Gastrocnemius medialis (tissue), 4 donors: ENCODE results near the gene CHRM4. TPM values are rescaled to one million over a fixed set of nuclear protein-coding genes. Genes with fewer than 3 reads are reported as not detected.

ENCODE experiments used
- ATAC-seq, 2 donors: fragments of 150-250 bp; one replicate each; pipeline ENCODE4 v1.9.1; 2016
- DNase-seq, 2 donors: peaks; one replicate each; pipeline ENCODE4 v3.0.0-alpha.2; 2019
- H3K27ac ChIP-seq, 4 donors: fragments of 200-600 bp; sonication (generic); 1 replicate in 1 of 4; 2 replicates in 3 of 4; pipeline ENCODE4 v1.5.1; 2016 to 2018; ENCODE audit warnings: mild to moderate bottlenecking in 2 of 4, moderate library complexity in 1 of 4
- H3K27me3 ChIP-seq, 3 donors: fragments of 200-600 bp; sonication (generic) in 2 of 3; 1 replicate in 1 of 3; 2 replicates in 2 of 3; pipeline versions ENCODE4 v1.5.1 to v1.6.0; 2016 to 2019; ENCODE audit warnings: mild to moderate bottlenecking in 1 of 3, moderate library complexity in 1 of 3
- H3K36me3 ChIP-seq, 2 donors: fragments of 200-600 bp; sonication (generic) in 1 of 2; one replicate each; pipeline ENCODE4 v1.5.1; 2017 to 2018
- H3K4me1 ChIP-seq, 2 donors: fragments of 200-600 bp; sonication (generic) in 1 of 2; one replicate each; pipeline ENCODE4 v1.5.1; 2016 to 2017; ENCODE audit warnings: mild to moderate bottlenecking in 2 of 2
- H3K4me3 ChIP-seq, 4 donors: fragments of 200-600 bp; sonication (generic) in 3 of 4; 1 replicate in 1 of 4; 2 replicates in 3 of 4; pipeline ENCODE4 v1.5.1; 2016 to 2019; ENCODE audit warnings: mild to moderate bottlenecking in 2 of 4
- H3K9me3 ChIP-seq, 3 donors: fragments of 200-600 bp; sonication (generic) in 2 of 3; 1 replicate in 1 of 3; 2 replicates in 2 of 3; pipeline ENCODE4 v1.5.1; 2016 to 2019
- CTCF ChIP-seq, 5 experiments: fragments of 450-650 bp in 3 of 5; fragments of 200-600 bp in 2 of 5; sonication (generic) in 2 of 5; IDR thresholded peaks in 4 of 5; conservative IDR thresholded peaks in 1 of 5; 1 replicate in 4 of 5; 2 replicates in 1 of 5; pipeline ENCODE4 v1.5.1; 2016 to 2019; ENCODE audit warnings: antibody characterized with exemption in 5 of 5, mild to moderate bottlenecking in 3 of 5, moderate library complexity in 3 of 5
- POLR2A ChIP-seq, 2 donors: fragments of 450-650 bp; IDR thresholded peaks; one replicate each; pipeline ENCODE4 v1.6.1; 2017; ENCODE audit warnings: antibody characterized with exemption in 2 of 2, mild to moderate bottlenecking in 2 of 2, moderate library complexity in 2 of 2
- in situ Hi-C, 4 donors: fragments of 200-750 bp; cut with MboI; loops; one replicate each; pipeline versions ENCODE4 v1.15.0 to v1.8.0; 2017; ENCODE audit warnings: low sequenced_read_pairs in 4 of 4
- intact Hi-C: fragments of 100-400 bp; cut with DNase I; formaldehyde crosslinking; loops from one replicate; pipeline ENCODE4 v1.15.1; 2023; ENCODE audit warnings: low total_unique reads
- total RNA-seq, 4 donors: library from RNA; depleted of rRNA; stranded (reverse); fragments of >200 nt; gene quantifications; one replicate each; pipeline versions ENCODE4 v1.1.0 to v1.2.3, GENCODE V29; 2016

Gene CHRM4
- not detected for total RNA-seq

GRCh38 chr11:46391578-46392420 lies at the start of gene CHRM4:
CHRM4 (minus strand) TSS chr11:46391776; CDS start chr11:46386557, 5,219 bp downstream.
- no peak within 1 kb of the TSS for H3K27ac ChIP-seq
- TF ChIP-seq POLR2A (IDR thresholded peaks at IDR 0.05) (no peak), CTCF (IDR thresholded peaks at IDR 0.05 in 4 of 5, conservative IDR thresholded peaks at IDR 0.05 in 1 of 5) (no peak)
- H3K4me3 ChIP-seq, result peak within 1 kb of the TSS; percentile 23 to 47 (median 36)
- H3K36me3 ChIP-seq, result peaks cover 0 to 4% of the 10 kb centered on the region in 2 donors
- intact Hi-C loops, result loop anchor here (2.0 kb wide), 1 partner anchor 225 kb away; the partner anchor contains the start of genes ATG13 and HARBI1
- H3K4me1 ChIP-seq, result peaks cover 19 to 23% of the 10 kb centered on the region in 2 donors
- peaks cover 35 to 39% (median 37%) of the 10 kb centered on the region in 3 donors for H3K27me3 ChIP-seq
- in situ Hi-C loops, result loop anchor here in 2 of 4 donors (10.0 kb wide), 2 partner anchors 143 to 153 kb away; no protein-coding TSS in a partner anchor
- DNase-seq (no peak), ATAC-seq (no peak)
- no peaks in the 10 kb centered on the region for H3K9me3 ChIP-seq

- Histone ChIP-seq H3K9me3 (no peaks in the 10 kb centered on the region), H3K27me3 (no peaks in the 10 kb centered on the region), H3K36me3 (peaks cover 0 to 28% of the 10 kb centered on the region in 2 donors), H3K27ac (no peak overlapping the region), H3K4me1 (peaks cover 0 to 17% of the 10 kb centered on the region in 2 donors), H3K4me3 (no peak overlapping the region)
- DNase-seq (no peak), ATAC-seq (no peak)
- intact Hi-C loops (no loop called here), in situ Hi-C loops (no loop called here)
- TF ChIP-seq POLR2A (IDR thresholded peaks at IDR 0.05) (no peak), CTCF (IDR thresholded peaks at IDR 0.05 in 4 of 5, conservative IDR thresholded peaks at IDR 0.05 in 1 of 5) (no peak)
These were observed 46.6 kb upstream of the CHRM4 start for GRCh38 chr11:46438211-46438610.

- ATAC-seq (no peak), DNase-seq (no peak)
- in situ Hi-C loops, result no loop called here
- Histone ChIP-seq H3K4me3 (no peak overlapping the region), H3K36me3 (peaks cover 0 to 22% of the 10 kb centered on the region in 2 donors), H3K4me1 (peaks cover 0 to 16% of the 10 kb centered on the region in 2 donors), H3K27ac (no peak overlapping the region), H3K9me3 (no peaks in the 10 kb centered on the region), H3K27me3 (no peaks in the 10 kb centered on the region)
- intact Hi-C loops, result no loop called here
- TF ChIP-seq POLR2A (IDR thresholded peaks at IDR 0.05) (no peak), CTCF (IDR thresholded peaks at IDR 0.05 in 4 of 5, conservative IDR thresholded peaks at IDR 0.05 in 1 of 5) (no peak)
These were observed 45.6 kb upstream of the CHRM4 start for GRCh38 chr11:46437122-46437689.

- TF ChIP-seq POLR2A (IDR thresholded peaks at IDR 0.05) (no peak), CTCF (IDR thresholded peaks at IDR 0.05 in 4 of 5, conservative IDR thresholded peaks at IDR 0.05 in 1 of 5) (no peak)
- H3K4me1 ChIP-seq, result peaks cover 0 to 16% of the 10 kb centered on the region in 2 donors
- in situ Hi-C loops (no loop called here), intact Hi-C loops (no loop called here)
- no peak for ATAC-seq
- H3K36me3 ChIP-seq, result peaks cover 0 to 24% of the 10 kb centered on the region in 2 donors
- DNase-seq, result no peak
- no peak overlapping the region for H3K27ac ChIP-seq
- no peaks in the 10 kb centered on the region for H3K27me3 ChIP-seq
- no peak overlapping the region for H3K4me3 ChIP-seq
- no peaks in the 10 kb centered on the region for H3K9me3 ChIP-seq
These were observed 44.5 kb upstream of the CHRM4 start for GRCh38 chr11:46436113-46436512.
